ENCODE measurements around the gene RPN2. TPM values are rescaled to one million over a fixed set of nuclear protein-coding genes. Genes with fewer than 3 reads are reported as not detected.

The RPN2 gene
- total and polyA plus RNA-seq, 2 of the 13 experiments (the other 11 are each of a cell fraction or from before 2014, with no cell fraction given): 587 to 1,818 TPM

GRCh38 chr20:37283530-37284195, 104.5 kb downstream of the RPN2 start (continued):
- TF ChIP-seq SMARCC2 (IDR thresholded peaks at IDR 0.05) (no peak), ZNF18 (CRISPR knock-in tag; IDR thresholded peaks at IDR 0.05; ENCODE audit: insufficient replicate concordance) (no peak), CAMTA2 (CRISPR knock-in tag; IDR thresholded peaks at IDR 0.05; ENCODE audit: borderline replicate concordance) (peak; percentile 41; the same call in 1 of the 2 replicates), KDM6A (CRISPR knock-in tag; IDR thresholded peaks at IDR 0.05; ENCODE audit: low read depth) (0 out of 2 replicates have a peak, but pooled peaks have one; percentile 54), ZNF292 (CRISPR knock-in tag; IDR thresholded peaks at IDR 0.05; ENCODE audit: borderline replicate concordance, low read depth) (peak; percentile 58; the same call in 1 of the 2 replicates), ZZZ3 (CRISPR knock-in tag; IDR thresholded peaks at IDR 0.05; ENCODE audit: borderline replicate concordance) (peak; percentile 53; the same call in 1 of the 2 replicates), ZFX (CRISPR knock-in tag; IDR thresholded peaks at IDR 0.05; ENCODE audit: low read depth) (peak; percentile 41; the same call in 1 of the 2 replicates), FOXA1 (IDR thresholded peaks at IDR 0.05) (no peak), FOXA1 (CRISPR knock-in tag; IDR thresholded peaks at IDR 0.05) (no peak), MXD3 (CRISPR knock-in tag; IDR thresholded peaks at IDR 0.05) (no peak), SMC3 (IDR thresholded peaks at IDR 0.05; ENCODE audit: low read length) (no peak), ZNF225 (CRISPR knock-in tag; IDR thresholded peaks at IDR 0.05) (no peak), PCBP2 (optimal IDR thresholded peaks at IDR 0.05; ENCODE audit: low read depth, low read length, poor library complexity, severe bottlenecking) (no peak), RXRA (CRISPR knock-in tag; IDR thresholded peaks at IDR 0.05) (peak; percentile 57; the same call in 1 of the 2 replicates), TBP (CRISPR knock-in tag; IDR thresholded peaks at IDR 0.05) (no peak)
- TF ChIP-seq, protein P1, sequence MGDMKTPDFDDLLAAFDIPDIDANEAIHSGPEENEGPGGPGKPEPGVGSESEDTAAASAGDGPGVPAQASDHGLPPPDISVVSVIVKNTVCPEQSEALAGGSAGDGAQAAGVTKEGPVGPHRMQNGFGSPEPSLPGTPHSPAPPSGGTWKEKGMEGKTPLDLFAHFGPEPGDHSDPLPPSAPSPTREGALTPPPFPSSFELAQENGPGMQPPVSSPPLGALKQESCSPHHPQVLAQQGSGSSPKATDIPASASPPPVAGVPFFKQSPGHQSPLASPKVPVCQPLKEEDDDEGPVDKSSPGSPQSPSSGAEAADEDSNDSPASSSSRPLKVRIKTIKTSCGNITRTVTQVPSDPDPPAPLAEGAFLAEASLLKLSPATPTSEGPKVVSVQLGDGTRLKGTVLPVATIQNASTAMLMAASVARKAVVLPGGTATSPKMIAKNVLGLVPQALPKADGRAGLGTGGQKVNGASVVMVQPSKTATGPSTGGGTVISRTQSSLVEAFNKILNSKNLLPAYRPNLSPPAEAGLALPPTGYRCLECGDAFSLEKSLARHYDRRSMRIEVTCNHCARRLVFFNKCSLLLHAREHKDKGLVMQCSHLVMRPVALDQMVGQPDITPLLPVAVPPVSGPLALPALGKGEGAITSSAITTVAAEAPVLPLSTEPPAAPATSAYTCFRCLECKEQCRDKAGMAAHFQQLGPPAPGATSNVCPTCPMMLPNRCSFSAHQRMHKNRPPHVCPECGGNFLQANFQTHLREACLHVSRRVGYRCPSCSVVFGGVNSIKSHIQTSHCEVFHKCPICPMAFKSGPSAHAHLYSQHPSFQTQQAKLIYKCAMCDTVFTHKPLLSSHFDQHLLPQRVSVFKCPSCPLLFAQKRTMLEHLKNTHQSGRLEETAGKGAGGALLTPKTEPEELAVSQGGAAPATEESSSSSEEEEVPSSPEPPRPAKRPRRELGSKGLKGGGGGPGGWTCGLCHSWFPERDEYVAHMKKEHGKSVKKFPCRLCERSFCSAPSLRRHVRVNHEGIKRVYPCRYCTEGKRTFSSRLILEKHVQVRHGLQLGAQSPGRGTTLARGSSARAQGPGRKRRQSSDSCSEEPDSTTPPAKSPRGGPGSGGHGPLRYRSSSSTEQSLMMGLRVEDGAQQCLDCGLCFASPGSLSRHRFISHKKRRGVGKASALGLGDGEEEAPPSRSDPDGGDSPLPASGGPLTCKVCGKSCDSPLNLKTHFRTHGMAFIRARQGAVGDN (CRISPR knock-in tag; IDR thresholded peaks at IDR 0.05): peak; percentile 64
- TF ChIP-seq, protein P2, sequence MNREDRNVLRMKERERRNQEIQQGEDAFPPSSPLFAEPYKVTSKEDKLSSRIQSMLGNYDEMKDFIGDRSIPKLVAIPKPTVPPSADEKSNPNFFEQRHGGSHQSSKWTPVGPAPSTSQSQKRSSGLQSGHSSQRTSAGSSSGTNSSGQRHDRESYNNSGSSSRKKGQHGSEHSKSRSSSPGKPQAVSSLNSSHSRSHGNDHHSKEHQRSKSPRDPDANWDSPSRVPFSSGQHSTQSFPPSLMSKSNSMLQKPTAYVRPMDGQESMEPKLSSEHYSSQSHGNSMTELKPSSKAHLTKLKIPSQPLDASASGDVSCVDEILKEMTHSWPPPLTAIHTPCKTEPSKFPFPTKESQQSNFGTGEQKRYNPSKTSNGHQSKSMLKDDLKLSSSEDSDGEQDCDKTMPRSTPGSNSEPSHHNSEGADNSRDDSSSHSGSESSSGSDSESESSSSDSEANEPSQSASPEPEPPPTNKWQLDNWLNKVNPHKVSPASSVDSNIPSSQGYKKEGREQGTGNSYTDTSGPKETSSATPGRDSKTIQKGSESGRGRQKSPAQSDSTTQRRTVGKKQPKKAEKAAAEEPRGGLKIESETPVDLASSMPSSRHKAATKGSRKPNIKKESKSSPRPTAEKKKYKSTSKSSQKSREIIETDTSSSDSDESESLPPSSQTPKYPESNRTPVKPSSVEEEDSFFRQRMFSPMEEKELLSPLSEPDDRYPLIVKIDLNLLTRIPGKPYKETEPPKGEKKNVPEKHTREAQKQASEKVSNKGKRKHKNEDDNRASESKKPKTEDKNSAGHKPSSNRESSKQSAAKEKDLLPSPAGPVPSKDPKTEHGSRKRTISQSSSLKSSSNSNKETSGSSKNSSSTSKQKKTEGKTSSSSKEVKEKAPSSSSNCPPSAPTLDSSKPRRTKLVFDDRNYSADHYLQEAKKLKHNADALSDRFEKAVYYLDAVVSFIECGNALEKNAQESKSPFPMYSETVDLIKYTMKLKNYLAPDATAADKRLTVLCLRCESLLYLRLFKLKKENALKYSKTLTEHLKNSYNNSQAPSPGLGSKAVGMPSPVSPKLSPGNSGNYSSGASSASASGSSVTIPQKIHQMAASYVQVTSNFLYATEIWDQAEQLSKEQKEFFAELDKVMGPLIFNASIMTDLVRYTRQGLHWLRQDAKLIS (CRISPR knock-in tag; IDR thresholded peaks at IDR 0.05): peak; percentile 65; the same call in 1 of the 2 replicates
- TF ChIP-seq, protein P3, sequence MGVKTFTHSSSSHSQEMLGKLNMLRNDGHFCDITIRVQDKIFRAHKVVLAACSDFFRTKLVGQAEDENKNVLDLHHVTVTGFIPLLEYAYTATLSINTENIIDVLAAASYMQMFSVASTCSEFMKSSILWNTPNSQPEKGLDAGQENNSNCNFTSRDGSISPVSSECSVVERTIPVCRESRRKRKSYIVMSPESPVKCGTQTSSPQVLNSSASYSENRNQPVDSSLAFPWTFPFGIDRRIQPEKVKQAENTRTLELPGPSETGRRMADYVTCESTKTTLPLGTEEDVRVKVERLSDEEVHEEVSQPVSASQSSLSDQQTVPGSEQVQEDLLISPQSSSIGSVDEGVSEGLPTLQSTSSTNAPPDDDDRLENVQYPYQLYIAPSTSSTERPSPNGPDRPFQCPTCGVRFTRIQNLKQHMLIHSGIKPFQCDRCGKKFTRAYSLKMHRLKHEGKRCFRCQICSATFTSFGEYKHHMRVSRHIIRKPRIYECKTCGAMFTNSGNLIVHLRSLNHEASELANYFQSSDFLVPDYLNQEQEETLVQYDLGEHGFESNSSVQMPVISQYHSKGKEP (CRISPR knock-in tag; IDR thresholded peaks at IDR 0.05): no peak

Data from HepG2 (cell line).